Erythroblast (primary cell): ENCODE measurements around the gene SEMA3E.

Source experiments
- GATA1 ChIP-seq: IDR thresholded peaks from 2 replicates; pipeline ENCODE4 v1.6.1; 2011; ENCODE audit warnings: low read depth, mild to moderate bottlenecking, control low read depth, low read length, moderate library complexity
- POLR2A ChIP-seq: IDR thresholded peaks from 2 replicates; pipeline ENCODE4 v1.6.1; 2011; ENCODE audit warnings: mild to moderate bottlenecking, low read length

- TF ChIP-seq POLR2A (no peak), GATA1 (no peak)
Observed at GRCh38 chr7:83466187-83466923, 182.6 kb downstream of the SEMA3E start.
